Measurements from ENCODE around the gene COL8A1.

Gene COL8A1

DNA sequence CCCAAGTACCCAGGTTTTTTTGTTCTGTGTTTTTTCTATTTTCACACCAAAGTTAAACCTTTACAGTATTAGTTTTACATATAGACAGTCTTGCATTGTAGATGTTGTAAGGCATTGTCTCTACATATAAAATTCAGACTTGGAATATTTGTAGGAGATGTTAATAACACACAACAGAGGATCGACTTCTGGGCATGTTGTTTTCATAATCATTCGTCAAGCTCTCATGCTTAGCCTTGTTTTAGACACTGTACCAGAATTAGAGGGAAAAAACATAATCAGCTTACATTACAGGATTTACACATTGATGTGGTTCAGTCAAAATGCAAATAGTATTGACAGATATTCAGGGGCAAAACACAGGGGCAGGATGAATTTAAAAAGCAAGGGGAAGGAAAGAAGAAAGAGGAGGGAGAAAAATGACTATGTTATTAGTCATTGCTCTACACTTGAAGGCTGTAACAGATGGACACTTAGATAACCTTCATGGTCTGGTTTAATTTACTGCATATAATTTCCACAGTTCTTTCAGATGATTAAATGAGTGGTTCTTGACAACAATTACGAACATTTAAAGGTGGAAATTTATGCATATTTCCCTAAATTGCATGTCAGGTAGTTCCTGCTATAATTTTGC lies 186.7 kb downstream of the COL8A1 start:
- Histone ChIP-seq H3K9me3 (replicated peaks in 1 of 2; ENCODE audit: control insufficient read depth in 2 of 2, insufficient read depth in 1 of 2, low read depth in 1 of 2, low read length in 2 of 2) (no peaks in the 10 kb centered on the region), H2BK120ac (ENCODE audit: low read depth, low read length) (no peak overlapping the region), H3K36me3 (replicated peaks in 1 of 2; ENCODE audit: control insufficient read depth in 2 of 2, insufficient read depth in 2 of 2, low read length in 2 of 2) (no peaks in the 10 kb centered on the region), H3K9ac (ENCODE audit: low read depth, low read length, poor library complexity) (no peak overlapping the region), H2BK15ac (ENCODE audit: low read length) (no peak overlapping the region), H3K14ac (ENCODE audit: low read length) (no peak overlapping the region), H3K27me3 (ENCODE audit: control insufficient read depth in 3 of 3, insufficient read depth in 3 of 3, low read depth in 1 of 3, low read length in 3 of 3) (no peaks in the 10 kb centered on the region), H2AFZ (ENCODE audit: low read length) (no peak overlapping the region), H4K91ac (ENCODE audit: low read depth, low read length, poor library complexity) (no peak overlapping the region), H2AK5ac (ENCODE audit: low read depth, low read length) (no peak overlapping the region), H4K8ac (ENCODE audit: low read depth, low read length) (no peak overlapping the region), H3K4me1 (ENCODE audit: control insufficient read depth in 2 of 2, insufficient read depth in 1 of 2, low read depth in 1 of 2, low read length in 2 of 2) (peaks cover 0 to 3% of the 10 kb centered on the region in 2 donors), H3K4me2 (ENCODE audit: insufficient read depth, low read length, poor library complexity, severe bottlenecking) (no peak overlapping the region), H2BK5ac (ENCODE audit: low read length) (no peak overlapping the region), H3K23ac (ENCODE audit: low read depth, low read length, poor library complexity) (no peak overlapping the region), H3K4ac (ENCODE audit: low read length) (no peak overlapping the region), H3K27ac (replicated peaks; ENCODE audit: low read length) (no peak overlapping the region), H3K79me1 (ENCODE audit: low read depth, low read length) (no peaks in the 10 kb centered on the region), H3K18ac (ENCODE audit: low read length) (no peak overlapping the region), H2BK12ac (ENCODE audit: low read length) (no peak overlapping the region), H3K4me3 (ENCODE audit: low read length in 2 of 2) (no peak overlapping the region)
- no CpG with 5 or more reads among the region's 3 CpGs for WGBS, 2 donors (ENCODE audit: extremely low coverage in 2 of 2, insufficient read length in 2 of 2, insufficient replicate concordance in 1 of 2)
- DNase-seq (ENCODE audit: low spot score), result no peak

DNA sequence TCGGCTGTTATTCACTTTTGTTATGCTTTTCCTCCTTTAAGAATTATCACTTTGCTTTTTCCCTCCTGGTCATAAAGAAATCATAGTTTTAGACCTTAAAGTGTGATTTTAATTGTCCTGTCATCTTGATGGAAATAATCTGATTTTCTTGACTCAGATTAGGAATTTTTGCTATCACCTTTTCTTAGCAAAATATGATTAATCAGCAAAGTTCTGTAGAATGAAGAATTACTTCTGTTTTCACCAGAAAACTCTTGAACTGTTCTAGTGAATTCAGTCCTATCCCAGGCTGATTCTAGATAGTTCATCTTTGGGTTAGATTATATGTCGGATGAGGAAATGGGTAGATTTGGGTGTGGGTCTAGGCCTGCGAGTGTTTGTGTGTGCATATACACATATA lies 191.4 kb downstream of the COL8A1 start:
- Histone ChIP-seq H3K4me2 (ENCODE audit: insufficient read depth, low read length, poor library complexity, severe bottlenecking) (no peak overlapping the region), H3K4me3 (ENCODE audit: low read length in 2 of 2) (no peak overlapping the region), H2AFZ (ENCODE audit: low read length) (no peak overlapping the region), H2AK5ac (ENCODE audit: low read depth, low read length) (no peak overlapping the region), H3K23ac (ENCODE audit: low read depth, low read length, poor library complexity) (no peak overlapping the region), H3K27ac (replicated peaks; ENCODE audit: low read length) (no peak overlapping the region), H3K36me3 (replicated peaks in 1 of 2; ENCODE audit: control insufficient read depth in 2 of 2, insufficient read depth in 2 of 2, low read length in 2 of 2) (no peaks in the 10 kb centered on the region), H3K9ac (ENCODE audit: low read depth, low read length, poor library complexity) (no peak overlapping the region), H3K4ac (ENCODE audit: low read length) (no peak overlapping the region), H3K27me3 (ENCODE audit: control insufficient read depth in 3 of 3, insufficient read depth in 3 of 3, low read depth in 1 of 3, low read length in 3 of 3) (no peaks in the 10 kb centered on the region), H2BK5ac (ENCODE audit: low read length) (no peak overlapping the region), H2BK15ac (ENCODE audit: low read length) (no peak overlapping the region), H4K91ac (ENCODE audit: low read depth, low read length, poor library complexity) (no peak overlapping the region), H2BK12ac (ENCODE audit: low read length) (no peak overlapping the region), H3K18ac (ENCODE audit: low read length) (no peak overlapping the region), H3K14ac (ENCODE audit: low read length) (no peak overlapping the region), H3K79me1 (ENCODE audit: low read depth, low read length) (no peaks in the 10 kb centered on the region), H3K9me3 (replicated peaks in 1 of 2; ENCODE audit: control insufficient read depth in 2 of 2, insufficient read depth in 1 of 2, low read depth in 1 of 2, low read length in 2 of 2) (no peaks in the 10 kb centered on the region), H3K4me1 (ENCODE audit: control insufficient read depth in 2 of 2, insufficient read depth in 1 of 2, low read depth in 1 of 2, low read length in 2 of 2) (peaks cover 0 to 1% of the 10 kb centered on the region in 2 donors), H2BK120ac (ENCODE audit: low read depth, low read length) (no peak overlapping the region), H4K8ac (ENCODE audit: low read depth, low read length) (no peak overlapping the region)
- no peak for DNase-seq (ENCODE audit: low spot score)
- no CpG with 5 or more reads among the region's 3 CpGs for WGBS, 2 donors (ENCODE audit: extremely low coverage in 2 of 2, insufficient read length in 2 of 2, insufficient replicate concordance in 1 of 2)

DNA sequence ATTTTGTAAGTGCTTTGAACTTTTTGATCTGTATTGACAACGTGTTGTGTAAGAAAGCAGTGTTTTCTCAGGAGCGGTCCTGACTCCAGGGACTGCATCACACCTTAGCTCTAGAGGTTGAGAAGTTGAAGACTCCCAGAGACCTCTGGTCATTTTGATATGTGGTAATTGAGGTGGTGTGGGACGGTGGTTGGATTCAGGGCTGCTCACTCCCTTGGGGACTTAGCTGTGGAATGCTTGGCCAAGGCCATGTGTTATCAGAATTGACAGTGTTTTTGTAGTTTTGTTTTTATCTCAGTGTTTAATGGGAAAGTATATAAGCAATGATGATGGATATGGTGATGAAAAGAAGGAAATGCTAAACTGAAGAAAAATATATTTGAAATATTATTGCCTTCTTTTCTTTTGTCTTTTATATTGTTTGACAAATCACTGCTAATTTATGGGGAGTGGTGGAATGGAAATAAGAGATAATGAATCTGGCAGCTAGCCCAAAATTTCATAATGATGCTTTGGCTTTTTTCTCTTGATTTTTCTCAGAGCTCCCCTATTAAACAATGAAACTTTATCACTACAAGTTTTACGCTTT lies 195.3 kb downstream of the COL8A1 start:
- no peak overlapping the region for H3K4ac ChIP-seq (ENCODE audit: low read length)
- no CpG with 5 or more reads among the region's 4 CpGs for WGBS, 2 donors (ENCODE audit: extremely low coverage in 2 of 2, insufficient read length in 2 of 2, insufficient replicate concordance in 1 of 2)
- no peak overlapping the region for H3K4me3 ChIP-seq (ENCODE audit: low read length in 2 of 2)
- H2AK5ac ChIP-seq (ENCODE audit: low read depth, low read length), result no peak overlapping the region
- no peak overlapping the region for H3K9ac ChIP-seq (ENCODE audit: low read depth, low read length, poor library complexity)
- no peaks in the 10 kb centered on the region for H3K27me3 ChIP-seq (ENCODE audit: control insufficient read depth in 3 of 3, insufficient read depth in 3 of 3, low read depth in 1 of 3, low read length in 3 of 3)
- H3K23ac ChIP-seq (ENCODE audit: low read depth, low read length, poor library complexity), result no peak overlapping the region
- peaks cover 1% of the 10 kb centered on the region for H3K79me1 ChIP-seq (ENCODE audit: low read depth, low read length)
- H3K36me3 ChIP-seq (replicated peaks in 1 of 2; ENCODE audit: control insufficient read depth in 2 of 2, insufficient read depth in 2 of 2, low read length in 2 of 2), result no peaks in the 10 kb centered on the region
- DNase-seq (ENCODE audit: low spot score), result no peak
- H2AFZ ChIP-seq (ENCODE audit: low read length), result no peak overlapping the region
- no peak overlapping the region for H3K14ac ChIP-seq (ENCODE audit: low read length)
- no peak overlapping the region for H2BK5ac ChIP-seq (ENCODE audit: low read length)
- H3K27ac ChIP-seq (replicated peaks; ENCODE audit: low read length), result no peak overlapping the region
- peaks cover 0 to under 1% of the 10 kb centered on the region in 2 donors for H3K4me1 ChIP-seq (ENCODE audit: control insufficient read depth in 2 of 2, insufficient read depth in 1 of 2, low read depth in 1 of 2, low read length in 2 of 2)
- no peak overlapping the region for H4K8ac ChIP-seq (ENCODE audit: low read depth, low read length)
- H3K18ac ChIP-seq (ENCODE audit: low read length), result no peak overlapping the region
- H2BK15ac ChIP-seq (ENCODE audit: low read length), result no peak overlapping the region
- H2BK12ac ChIP-seq (ENCODE audit: low read length), result no peak overlapping the region
- H4K91ac ChIP-seq (ENCODE audit: low read depth, low read length, poor library complexity), result no peak overlapping the region
- H3K9me3 ChIP-seq (replicated peaks in 1 of 2; ENCODE audit: control insufficient read depth in 2 of 2, insufficient read depth in 1 of 2, low read depth in 1 of 2, low read length in 2 of 2), result no peaks in the 10 kb centered on the region
- no peak overlapping the region for H2BK120ac ChIP-seq (ENCODE audit: low read depth, low read length)
- no peak overlapping the region for H3K4me2 ChIP-seq (ENCODE audit: insufficient read depth, low read length, poor library complexity, severe bottlenecking)

DNA sequence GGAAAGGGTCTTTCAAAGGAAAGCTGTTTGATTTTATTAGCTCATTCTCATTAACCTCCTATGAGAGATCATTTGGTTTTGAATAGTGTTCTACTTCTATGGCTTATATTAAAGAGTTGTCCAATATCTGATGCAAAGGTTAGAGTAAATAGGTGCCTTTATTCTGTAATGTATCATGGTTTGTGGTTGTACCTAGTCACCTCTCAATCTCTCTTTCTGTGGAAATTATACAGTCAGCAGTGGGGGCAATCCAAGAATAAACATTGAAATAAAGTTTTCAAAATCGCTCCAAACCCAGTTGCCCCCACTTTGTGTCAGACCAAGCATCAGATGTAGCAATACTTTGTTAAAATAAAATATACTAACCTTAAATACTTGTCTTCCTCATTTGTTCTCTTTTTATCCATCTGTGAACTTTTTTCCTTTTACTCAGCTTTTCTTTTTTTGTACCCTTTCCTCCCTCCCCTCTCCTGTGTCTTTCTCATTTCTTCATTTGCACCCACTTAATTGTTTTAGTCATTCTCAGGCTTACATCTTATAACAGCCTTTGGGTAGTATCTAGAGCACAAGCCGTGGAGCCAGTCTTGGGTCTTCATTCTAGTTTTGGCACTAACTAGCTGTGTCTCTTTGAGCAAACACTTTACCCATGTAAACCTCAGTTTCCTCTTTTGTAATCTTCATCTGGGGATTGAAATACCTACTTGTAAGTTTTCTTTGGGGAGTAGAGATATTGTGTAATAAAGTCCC lies 196.0 kb downstream of the COL8A1 start:
- H3K4ac ChIP-seq (ENCODE audit: low read length), result no peak overlapping the region
- no peak overlapping the region for H4K8ac ChIP-seq (ENCODE audit: low read depth, low read length)

More for the DNA sequence above, 196.0 kb downstream of the COL8A1 start:
- Histone ChIP-seq H3K79me1 (ENCODE audit: low read depth, low read length) (peaks cover 3% of the 10 kb centered on the region), H3K23ac (ENCODE audit: low read depth, low read length, poor library complexity) (no peak overlapping the region), H2BK120ac (ENCODE audit: low read depth, low read length) (no peak overlapping the region), H2AFZ (ENCODE audit: low read length) (no peak overlapping the region), H2BK15ac (ENCODE audit: low read length) (no peak overlapping the region), H3K27me3 (ENCODE audit: control insufficient read depth in 3 of 3, insufficient read depth in 3 of 3, low read depth in 1 of 3, low read length in 3 of 3) (no peaks in the 10 kb centered on the region), H4K91ac (ENCODE audit: low read depth, low read length, poor library complexity) (no peak overlapping the region), H3K14ac (ENCODE audit: low read length) (no peak overlapping the region), H2BK5ac (ENCODE audit: low read length) (no peak overlapping the region), H3K4me3 (ENCODE audit: low read length in 2 of 2) (no peak overlapping the region), H2BK12ac (ENCODE audit: low read length) (no peak overlapping the region), H3K27ac (replicated peaks; ENCODE audit: low read length) (no peak overlapping the region), H3K4me1 (ENCODE audit: control insufficient read depth in 2 of 2, insufficient read depth in 1 of 2, low read depth in 1 of 2, low read length in 2 of 2) (no peaks in the 10 kb centered on the region), H3K18ac (ENCODE audit: low read length) (no peak overlapping the region), H2AK5ac (ENCODE audit: low read depth, low read length) (no peak overlapping the region), H3K36me3 (replicated peaks in 1 of 2; ENCODE audit: control insufficient read depth in 2 of 2, insufficient read depth in 2 of 2, low read length in 2 of 2) (no peaks in the 10 kb centered on the region), H3K9ac (ENCODE audit: low read depth, low read length, poor library complexity) (no peak overlapping the region), H3K4me2 (ENCODE audit: insufficient read depth, low read length, poor library complexity, severe bottlenecking) (no peak overlapping the region), H3K9me3 (replicated peaks in 1 of 2; ENCODE audit: control insufficient read depth in 2 of 2, insufficient read depth in 1 of 2, low read depth in 1 of 2, low read length in 2 of 2) (no peaks in the 10 kb centered on the region)
- WGBS, 2 donors (ENCODE audit: extremely low coverage in 2 of 2, insufficient read length in 2 of 2, insufficient replicate concordance in 1 of 2), result no CpG with 5 or more reads among the region's 2 CpGs
- no peak for DNase-seq (ENCODE audit: low spot score)
